GM21737 (cell line): Measurements from ENCODE around the gene CLDN34.

Source experiments
- ATAC-seq: cut with Tn5 transposase; IDR thresholded peaks from one replicate; pipeline ENCODE4 v1.9.1; 2021; ENCODE audit warnings: mild to moderate bottlenecking, moderate library complexity; ENCODE audit not compliant: unreplicated experiment

CLDN34 gene

DNA sequence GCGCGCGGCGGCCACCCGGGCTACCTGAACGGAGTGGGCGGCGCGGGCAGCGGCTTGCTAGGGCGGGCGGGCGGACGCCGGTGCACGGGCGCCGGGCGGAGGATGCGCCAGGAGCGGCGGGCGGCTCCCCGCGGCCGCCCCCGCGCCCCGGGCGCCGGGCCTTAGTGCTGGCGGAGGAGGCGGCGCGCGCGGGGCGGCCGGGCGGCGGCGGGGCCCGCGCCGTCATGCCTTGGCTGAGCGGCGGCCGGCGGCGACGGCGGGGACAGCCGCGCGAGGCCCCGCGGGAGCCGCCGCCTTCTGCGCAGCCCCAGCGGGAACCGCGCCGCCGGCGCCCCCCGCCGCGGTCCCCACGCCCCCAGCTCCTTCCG lies 48.2 kb downstream of the CLDN34 start:
- peak; percentile 17 for ATAC-seq

DNA sequence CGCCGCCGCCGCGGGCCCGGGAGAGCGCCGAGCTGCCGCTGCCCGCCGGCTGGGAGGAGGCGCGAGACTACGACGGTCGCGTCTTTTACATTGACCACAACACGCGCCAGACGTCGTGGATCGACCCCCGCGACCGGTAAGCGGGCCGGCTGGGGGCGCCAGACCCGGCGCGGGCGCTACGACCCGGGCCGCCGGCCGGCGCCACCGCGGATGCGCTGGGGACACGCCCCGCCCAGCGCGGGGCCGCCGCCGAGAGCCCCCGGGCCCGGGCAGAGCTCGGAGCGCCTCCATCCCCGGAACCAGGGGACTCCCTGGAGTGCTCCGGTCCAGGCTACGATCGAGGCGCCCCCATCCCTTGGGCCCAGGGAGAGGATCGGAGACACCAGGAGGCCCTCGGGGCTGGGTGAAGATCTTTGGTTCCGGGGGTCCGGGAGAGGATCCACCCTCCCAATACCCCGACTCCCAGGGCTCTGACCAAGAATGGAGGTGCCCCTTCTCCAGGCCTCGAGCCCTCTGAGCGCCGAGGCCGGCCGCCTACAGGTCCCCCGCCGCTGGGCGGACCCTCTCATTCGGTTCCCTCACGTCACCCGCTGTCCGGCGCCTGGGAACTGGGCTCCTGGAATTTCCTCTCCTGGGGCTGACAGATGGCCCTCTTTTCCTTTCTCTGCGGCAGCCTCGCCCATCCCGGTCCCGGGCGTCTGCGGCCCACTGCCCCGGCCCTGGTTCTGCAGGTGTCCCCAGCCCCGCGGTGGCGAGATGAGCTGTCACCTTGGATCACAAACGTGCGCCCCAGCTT lies 48.8 kb downstream of the CLDN34 start:
- ATAC-seq = peak; percentile 23

DNA sequence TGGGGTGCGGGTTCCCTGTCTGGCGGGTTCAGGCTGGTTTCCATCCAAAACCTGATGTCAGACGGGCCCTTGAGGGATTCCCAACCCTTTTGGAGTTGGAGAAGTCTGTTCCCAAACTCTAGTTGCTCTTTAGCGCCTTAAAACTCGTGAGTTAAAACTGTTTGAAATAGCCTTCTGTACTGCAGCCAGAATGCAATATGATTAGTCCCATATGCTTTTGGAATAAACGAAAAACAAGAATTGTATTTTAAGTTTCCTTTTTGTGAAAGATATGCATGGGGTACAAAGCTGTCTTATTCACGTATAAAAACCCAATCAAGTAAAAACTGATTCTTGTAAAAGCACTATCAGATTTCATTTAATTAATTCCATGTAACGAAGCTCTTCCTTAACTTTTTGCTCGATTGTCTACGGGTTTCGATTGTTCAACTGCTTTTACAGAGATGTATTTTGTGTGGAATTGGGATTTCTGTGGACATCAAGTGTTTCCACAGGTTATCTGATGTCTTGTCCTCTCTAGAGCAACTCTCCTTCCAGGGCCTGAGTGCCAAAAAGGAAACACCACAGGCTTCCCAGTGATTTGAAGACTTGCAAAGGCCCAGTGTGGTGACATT lies 49.5 kb downstream of the CLDN34 start:
- ATAC-seq = no peak

DNA sequence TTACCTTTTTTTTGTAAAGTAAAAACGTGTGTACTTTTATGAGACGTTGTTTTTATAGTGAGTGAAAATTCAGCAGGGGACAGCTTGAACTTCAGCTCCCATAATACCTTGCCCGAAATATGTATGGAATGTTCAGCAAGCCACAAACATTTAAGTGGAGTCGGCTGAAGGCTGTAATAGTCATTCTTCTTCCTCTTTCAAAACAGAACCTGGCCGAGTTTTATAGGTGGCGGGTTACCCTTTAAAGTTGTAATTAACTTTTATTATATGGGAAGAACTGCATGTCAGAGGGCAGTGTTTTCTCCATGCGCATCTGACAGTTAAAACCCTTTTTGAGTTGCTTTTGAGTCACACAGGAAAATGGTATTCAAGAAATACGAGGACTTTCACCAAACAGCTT lies 50.7 kb downstream of the CLDN34 start:
- ATAC-seq = no peak
